ENCODE data around the gene UNC13C.

UNC13C gene

GRCh38 chr15:54345827-54346226 is 367.6 kb downstream of the UNC13C start:
- Histone ChIP-seq H3K4me1 (ENCODE audit: control insufficient read depth, insufficient read depth, low read length) (no peaks in the 10 kb centered on the region), H3K9me3 (ENCODE audit: control insufficient read depth, insufficient read depth, low read depth, low read length) (no peaks in the 10 kb centered on the region), H3K36me3 (ENCODE audit: control insufficient read depth in 2 of 2, insufficient read depth in 1 of 2, low read length in 2 of 2) (no peaks in the 10 kb centered on the region), H3K27ac (ENCODE audit: extremely low read depth, low read depth, low read length) (no peak overlapping the region), H3K4me3 (ENCODE audit: low read depth, low read length) (no peak overlapping the region)
- TF ChIP-seq ZBTB17 (tag by site-specific recombination; IDR thresholded peaks at IDR 0.05), result no peak
- TF ChIP-seq, protein P1, sequence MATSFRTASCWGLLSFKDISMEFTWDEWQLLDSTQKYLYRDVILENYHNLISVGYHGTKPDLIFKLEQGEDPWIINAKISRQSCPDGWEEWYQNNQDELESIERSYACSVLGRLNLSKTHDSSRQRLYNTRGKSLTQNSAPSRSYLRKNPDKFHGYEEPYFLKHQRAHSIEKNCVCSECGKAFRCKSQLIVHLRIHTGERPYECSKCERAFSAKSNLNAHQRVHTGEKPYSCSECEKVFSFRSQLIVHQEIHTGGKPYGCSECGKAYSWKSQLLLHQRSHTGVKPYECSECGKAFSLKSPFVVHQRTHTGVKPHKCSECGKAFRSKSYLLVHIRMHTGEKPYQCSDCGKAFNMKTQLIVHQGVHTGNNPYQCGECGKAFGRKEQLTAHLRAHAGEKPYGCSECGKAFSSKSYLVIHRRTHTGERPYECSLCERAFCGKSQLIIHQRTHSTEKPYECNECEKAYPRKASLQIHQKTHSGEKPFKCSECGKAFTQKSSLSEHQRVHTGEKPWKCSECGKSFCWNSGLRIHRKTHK (tag by site-specific recombination; IDR thresholded peaks at IDR 0.05), result no peak
- TF ChIP-seq ZNF112 (tag by site-specific recombination; IDR thresholded peaks at IDR 0.05), result no peak
- no peak for TF ChIP-seq KLF17 (tag by site-specific recombination; IDR thresholded peaks at IDR 0.05)
- TF ChIP-seq SP2 (tag by site-specific recombination; IDR thresholded peaks at IDR 0.05), result no peak
- POLR2A ChIA-PET, result no interaction called here
- CTCF ChIA-PET, result no interaction called here

- TF ChIP-seq ZNF677 (tag by site-specific recombination; IDR thresholded peaks at IDR 0.05) (no peak), ZNF16 (tag by site-specific recombination; IDR thresholded peaks at IDR 0.05; ENCODE audit: low read depth) (no peak), ZSCAN30 (tag by site-specific recombination; IDR thresholded peaks at IDR 0.05) (no peak), ZNF214 (tag by site-specific recombination; IDR thresholded peaks at IDR 0.05; ENCODE audit: borderline replicate concordance) (no peak), ZFHX2 (tag by site-specific recombination; conservative IDR thresholded peaks at IDR 0.05) (no peak), ZNF148 (tag by site-specific recombination; IDR thresholded peaks at IDR 0.05; ENCODE audit: borderline replicate concordance) (no peak), ZNF423 (tag by site-specific recombination; IDR thresholded peaks at IDR 0.05) (no peak), ZNF221 (tag by site-specific recombination; IDR thresholded peaks at IDR 0.05; ENCODE audit: borderline replicate concordance) (no peak)
- no peaks in the 10 kb centered on the region for H3K4me1 ChIP-seq (ENCODE audit: control insufficient read depth, insufficient read depth, low read length)
- CTCF ChIA-PET, result no interaction called here
- H3K36me3 ChIP-seq (ENCODE audit: control insufficient read depth in 2 of 2, insufficient read depth in 1 of 2, low read length in 2 of 2), result no peaks in the 10 kb centered on the region
- POLR2A ChIA-PET, result no interaction called here
- no peak overlapping the region for H3K4me3 ChIP-seq (ENCODE audit: low read depth, low read length)
- no peak overlapping the region for H3K27ac ChIP-seq (ENCODE audit: extremely low read depth, low read depth, low read length)
- H3K9me3 ChIP-seq (ENCODE audit: control insufficient read depth, insufficient read depth, low read depth, low read length), result no peaks in the 10 kb centered on the region
Measured at GRCh38 chr15:54347082-54347827, 369.0 kb downstream of the UNC13C start.

- CTCF ChIA-PET, result no interaction called here
- POLR2A ChIA-PET, result no interaction called here
- Histone ChIP-seq H3K36me3 (ENCODE audit: control insufficient read depth in 2 of 2, insufficient read depth in 1 of 2, low read length in 2 of 2) (no peaks in the 10 kb centered on the region), H3K4me1 (ENCODE audit: control insufficient read depth, insufficient read depth, low read length) (no peaks in the 10 kb centered on the region), H3K4me3 (ENCODE audit: low read depth, low read length) (no peak overlapping the region), H3K9me3 (ENCODE audit: control insufficient read depth, insufficient read depth, low read depth, low read length) (no peaks in the 10 kb centered on the region), H3K27ac (ENCODE audit: extremely low read depth, low read depth, low read length) (no peak overlapping the region)
- no peak for TF ChIP-seq ZNF18 (tag by site-specific recombination; IDR thresholded peaks at IDR 0.05)
- no peak for TF ChIP-seq EGR2 (tag by site-specific recombination; IDR thresholded peaks at IDR 0.05; ENCODE audit: low read depth)
- TF ChIP-seq ZNF23 (tag by site-specific recombination; IDR thresholded peaks at IDR 0.05; ENCODE audit: borderline replicate concordance), result no peak
- TF ChIP-seq ELK4 (IDR thresholded peaks at IDR 0.05; ENCODE audit: borderline replicate concordance, low read depth, low read length), result no peak
- TF ChIP-seq ZNF792 (tag by site-specific recombination; IDR thresholded peaks at IDR 0.05), result no peak
- no peak for TF ChIP-seq TRIM28 (IDR thresholded peaks at IDR 0.05; ENCODE audit: borderline replicate concordance, low read length)
- TF ChIP-seq MEIS1 (CRISPR knock-in tag; IDR thresholded peaks at IDR 0.05; ENCODE audit: borderline replicate concordance), result no peak
- no peak for TF ChIP-seq PRDM6 (tag by site-specific recombination; IDR thresholded peaks at IDR 0.05)
- no peak for TF ChIP-seq KLF8 (tag by site-specific recombination; IDR thresholded peaks at IDR 0.05)
Measured at GRCh38 chr15:54353726-54354125, 375.5 kb downstream of the UNC13C start.

Measured in HEK293 (cell line).